22Rv1 (cell line): ENCODE results near the gene SZT2.

Experiments used
- ZFX ChIP-seq: fragments of 450-650 bp; IDR thresholded peaks from 2 replicates; pipeline ENCODE4 v1.6.1; 2017; ENCODE audit warnings: antibody characterized with exemption, borderline replicate concordance
- TF ChIP-seq, protein P1 (sequence below): fragments of 450-650 bp; IDR thresholded peaks from 2 replicates; pipeline ENCODE4 v1.5.1; 2017; ENCODE audit warnings: mild to moderate bottlenecking

DNA sequence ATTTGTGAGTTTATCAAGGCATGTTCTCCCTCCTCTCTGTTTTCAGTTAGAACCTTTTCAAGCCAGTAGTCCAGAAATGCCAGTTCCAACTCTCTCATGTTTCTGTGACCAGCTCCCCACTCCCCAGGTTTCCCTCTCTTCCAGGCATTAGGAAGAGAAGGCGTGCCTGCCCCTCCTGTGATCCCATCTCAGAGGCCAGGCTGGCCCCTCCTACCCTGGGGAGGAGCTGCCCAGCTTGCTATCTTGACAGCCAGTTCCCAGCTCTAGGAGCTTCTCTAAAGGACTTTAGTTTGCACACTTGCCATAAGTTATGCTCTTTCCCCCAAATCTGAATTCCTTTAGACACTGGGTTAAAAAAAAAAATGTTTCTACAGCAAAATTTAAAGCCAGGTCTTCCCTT is 55.1 kb downstream of the SZT2 start:
- TF ChIP-seq, protein P1, sequence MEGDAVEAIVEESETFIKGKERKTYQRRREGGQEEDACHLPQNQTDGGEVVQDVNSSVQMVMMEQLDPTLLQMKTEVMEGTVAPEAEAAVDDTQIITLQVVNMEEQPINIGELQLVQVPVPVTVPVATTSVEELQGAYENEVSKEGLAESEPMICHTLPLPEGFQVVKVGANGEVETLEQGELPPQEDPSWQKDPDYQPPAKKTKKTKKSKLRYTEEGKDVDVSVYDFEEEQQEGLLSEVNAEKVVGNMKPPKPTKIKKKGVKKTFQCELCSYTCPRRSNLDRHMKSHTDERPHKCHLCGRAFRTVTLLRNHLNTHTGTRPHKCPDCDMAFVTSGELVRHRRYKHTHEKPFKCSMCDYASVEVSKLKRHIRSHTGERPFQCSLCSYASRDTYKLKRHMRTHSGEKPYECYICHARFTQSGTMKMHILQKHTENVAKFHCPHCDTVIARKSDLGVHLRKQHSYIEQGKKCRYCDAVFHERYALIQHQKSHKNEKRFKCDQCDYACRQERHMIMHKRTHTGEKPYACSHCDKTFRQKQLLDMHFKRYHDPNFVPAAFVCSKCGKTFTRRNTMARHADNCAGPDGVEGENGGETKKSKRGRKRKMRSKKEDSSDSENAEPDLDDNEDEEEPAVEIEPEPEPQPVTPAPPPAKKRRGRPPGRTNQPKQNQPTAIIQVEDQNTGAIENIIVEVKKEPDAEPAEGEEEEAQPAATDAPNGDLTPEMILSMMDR = no peak
- TF ChIP-seq ZFX = no peak
